Posterior cingulate gyrus (tissue), 11 donors: ENCODE data around the gene SBNO1.

ENCODE experiments used
- DNase-seq, 10 donors: peaks; one replicate each; pipeline versions ENCODE4 v3.0.0 to v3.0.0-alpha.2; 2020 to 2021; ENCODE audit warnings: mixed read lengths in 3 of 10
- intact Hi-C: fragments of 100-400 bp; cut with DNase I; formaldehyde crosslinking; loops from one replicate; pipeline ENCODE4 v1.15.1; 2023

Gene SBNO1

GRCh38 chr12:123282111-123282510 lies 82.5 kb downstream of the SBNO1 start:
- intact Hi-C loops = no loop called here
- peak in 1 of 10 donors; percentile 45 for DNase-seq

DNA sequence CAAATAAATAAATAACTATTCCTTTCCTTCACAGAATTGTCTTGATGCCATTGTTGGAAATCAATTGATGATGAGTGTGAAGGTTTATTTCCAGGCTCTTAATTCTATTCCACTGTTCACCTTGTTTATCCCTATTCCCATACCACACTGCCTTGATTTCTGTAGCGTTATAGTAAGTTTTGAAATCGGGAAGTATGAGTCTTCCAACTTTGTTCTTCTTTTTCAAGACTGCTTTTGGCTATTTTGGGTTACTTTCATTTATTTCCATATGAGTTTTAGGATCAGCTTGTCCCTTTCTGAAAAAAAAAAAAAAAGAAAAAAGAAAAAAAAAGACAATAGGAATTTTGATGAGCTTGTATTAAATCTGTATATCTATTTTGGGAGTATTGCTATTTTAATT lies 83.7 kb downstream of the SBNO1 start:
- intact Hi-C loops = no loop called here
- no peak for DNase-seq

- DNase-seq = peak in 1 of 10 donors; percentile 0
- intact Hi-C loops = no loop called here
Measured at GRCh38 chr12:123278101-123278627, 86.5 kb downstream of the SBNO1 start.

GRCh38 chr12:123273166-123273565 lies 91.5 kb downstream of the SBNO1 start:
- DNase-seq = no peak
- intact Hi-C loops = no loop called here

- DNase-seq = peak; percentile 63 to 96 (median 76)
- intact Hi-C loops = loop anchor here (1.0 kb wide), 2 partner anchors 93 to 313 kb away; partner anchors contain the start of genes SBNO1 and TMED2
Measured at GRCh38 chr12:123271001-123271668, 93.5 kb downstream of the SBNO1 start.

DNA sequence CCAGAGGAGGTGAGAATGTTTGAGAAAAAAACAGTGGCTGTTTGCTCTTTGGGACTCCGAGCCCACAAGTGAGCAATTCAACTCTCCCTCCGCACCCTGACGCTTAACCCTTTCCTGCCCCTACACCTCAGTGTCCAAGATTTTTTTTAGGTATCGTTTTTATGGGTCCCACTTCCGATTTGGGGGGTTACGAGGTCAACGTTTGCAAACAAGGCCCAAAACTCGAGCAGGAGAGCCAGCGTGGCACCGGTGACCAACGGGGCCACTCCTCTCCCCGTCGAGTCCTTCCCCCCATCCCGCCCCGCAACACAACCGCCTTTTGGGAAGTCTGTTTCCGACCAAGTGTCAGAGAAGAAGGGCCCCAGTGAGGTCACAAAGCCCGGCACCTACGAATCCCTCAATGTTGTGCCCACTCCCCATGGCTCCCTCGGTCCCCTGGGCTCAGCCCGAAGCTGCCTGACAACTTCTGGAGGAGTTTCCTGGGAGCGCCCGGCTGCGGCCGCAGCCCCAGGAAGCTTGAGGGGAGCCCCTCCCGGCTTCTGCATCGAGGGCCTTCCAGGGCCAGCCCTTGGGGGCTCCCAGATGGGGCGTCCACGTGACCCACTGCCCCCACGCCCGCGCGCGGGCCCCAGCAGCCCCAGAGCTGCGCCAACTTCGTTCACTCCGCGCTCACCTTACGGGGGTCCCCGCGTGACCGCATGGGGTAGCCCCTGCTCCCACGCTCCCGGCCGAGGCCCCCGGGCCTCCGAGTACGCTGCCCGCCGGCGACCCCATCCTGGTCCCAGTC lies 94.2 kb downstream of the SBNO1 start:
- DNase-seq = peak in 3 of 10 donors; percentile 61 to 88 (median 70)

GRCh38 chr12:123269896-123270213 lies 94.8 kb downstream of the SBNO1 start:
- peak in 2 of 10 donors; percentile 76 to 81 for DNase-seq
- intact Hi-C loops = loop anchor here (2.0 kb wide), 1 partner anchor 37 kb away; the partner anchor contains the start of genes MPHOSPH9 and MTRFR

More for the DNA sequence above, 94.2 kb downstream of the SBNO1 start:
- intact Hi-C loops = no loop called here

- intact Hi-C loops = loop anchor here (2.0 kb wide), 1 partner anchor 37 kb away; the partner anchor contains the start of genes MPHOSPH9 and MTRFR
- peak; percentile 75 to 97 (median 82) for DNase-seq
Measured at GRCh38 chr12:123269395-123269892, 95.2 kb downstream of the SBNO1 start.

- peak in 6 of 10 donors; percentile 22 to 87 (median 63) for DNase-seq
Measured at GRCh38 chr12:123268850-123269249, 95.8 kb downstream of the SBNO1 start.

GRCh38 chr12:123267991-123268843 lies 96.4 kb downstream of the SBNO1 start:
- intact Hi-C loops = loop anchor here (2.0 kb wide), 1 partner anchor 35 kb away; the partner anchor contains the start of genes MPHOSPH9 and MTRFR
- peak; percentile 62 to 96 (median 79) for DNase-seq

More at GRCh38 chr12:123268850-123269249, 95.8 kb downstream of the SBNO1 start:
- intact Hi-C loops = loop anchor here (2.0 kb wide), 1 partner anchor 36 kb away; the partner anchor contains the start of genes MPHOSPH9 and MTRFR

GRCh38 chr12:123267335-123267920 lies 97.2 kb downstream of the SBNO1 start:
- intact Hi-C loops = no loop called here
- DNase-seq = peak in 2 of 10 donors; percentile 52 to 69

DNA sequence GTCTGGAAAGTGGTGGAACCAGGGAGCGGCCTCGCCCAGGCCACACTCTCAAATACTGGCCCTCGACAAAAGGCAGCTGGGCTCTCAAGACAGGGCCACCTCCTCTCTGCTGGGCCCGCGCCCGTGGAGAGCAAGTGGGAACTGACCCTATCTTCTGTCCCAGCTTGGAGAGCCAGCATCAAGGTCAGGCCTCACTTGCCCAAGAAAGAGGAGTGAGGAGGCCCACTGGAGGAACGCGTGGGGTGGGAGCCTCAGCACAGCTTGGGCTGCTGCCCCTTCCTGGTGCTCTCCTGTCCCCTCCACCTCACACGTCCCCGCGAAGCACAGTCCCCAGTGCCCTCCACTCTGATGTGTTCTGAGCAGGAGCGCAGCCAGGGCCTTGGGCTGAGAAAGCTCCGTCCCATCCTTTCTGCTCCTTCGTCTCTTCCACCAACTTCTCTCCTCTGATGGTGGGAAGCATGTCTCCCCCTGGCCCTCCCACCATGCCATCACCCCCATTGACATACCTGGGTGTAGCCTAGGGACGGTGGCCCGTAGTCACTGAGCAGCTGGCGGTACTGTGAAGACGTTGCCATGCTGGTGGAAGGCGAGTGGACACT lies 97.9 kb downstream of the SBNO1 start:
- peak in 1 of 10 donors; percentile 57 for DNase-seq
- intact Hi-C loops = no loop called here

DNA sequence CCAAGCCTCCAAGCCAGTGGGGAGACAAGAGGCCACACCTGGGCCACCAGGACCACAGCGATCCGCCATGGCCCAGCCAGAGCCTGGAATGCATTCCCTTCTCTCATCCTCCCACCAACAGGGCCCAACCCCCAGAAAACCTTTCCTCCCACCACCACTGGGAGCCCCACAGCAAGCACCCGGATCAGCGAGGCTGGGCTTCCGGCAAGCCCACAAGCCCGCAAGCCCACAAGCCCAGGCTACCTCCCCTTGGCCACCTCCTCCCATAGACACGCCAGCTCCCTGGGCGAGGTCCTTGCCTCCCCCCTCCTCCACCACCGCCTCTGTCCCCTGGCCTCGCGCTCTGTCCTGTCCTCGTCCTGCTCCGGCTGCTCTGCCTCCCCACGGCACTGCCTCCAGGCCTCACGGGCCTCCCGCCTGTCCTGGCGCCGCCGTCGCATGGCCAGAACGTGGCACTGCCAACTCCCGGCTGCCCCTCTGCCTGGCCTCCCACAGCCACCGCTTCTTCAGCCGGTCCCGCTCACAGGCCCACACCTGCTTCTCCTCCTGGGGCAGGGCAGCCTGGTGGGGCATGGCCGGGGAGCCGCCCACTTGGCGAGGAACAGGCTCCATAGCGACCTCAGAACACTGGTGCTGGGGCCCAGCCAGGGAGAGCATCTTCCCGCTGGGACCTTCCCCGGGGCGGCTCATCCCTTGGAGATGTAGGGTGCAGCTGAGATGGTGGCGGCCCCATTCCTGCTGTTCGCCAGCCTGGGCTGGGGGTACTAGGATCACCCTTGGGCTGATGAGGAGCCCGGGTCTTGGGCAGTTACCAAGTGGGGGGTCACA lies 98.6 kb downstream of the SBNO1 start:
- peak in 2 of 10 donors; percentile 83 for DNase-seq
- intact Hi-C loops = no loop called here

- peak in 3 of 10 donors; percentile 41 to 81 (median 74) for DNase-seq
Measured at GRCh38 chr12:123264642-123265041, 100.0 kb downstream of the SBNO1 start.

DNA sequence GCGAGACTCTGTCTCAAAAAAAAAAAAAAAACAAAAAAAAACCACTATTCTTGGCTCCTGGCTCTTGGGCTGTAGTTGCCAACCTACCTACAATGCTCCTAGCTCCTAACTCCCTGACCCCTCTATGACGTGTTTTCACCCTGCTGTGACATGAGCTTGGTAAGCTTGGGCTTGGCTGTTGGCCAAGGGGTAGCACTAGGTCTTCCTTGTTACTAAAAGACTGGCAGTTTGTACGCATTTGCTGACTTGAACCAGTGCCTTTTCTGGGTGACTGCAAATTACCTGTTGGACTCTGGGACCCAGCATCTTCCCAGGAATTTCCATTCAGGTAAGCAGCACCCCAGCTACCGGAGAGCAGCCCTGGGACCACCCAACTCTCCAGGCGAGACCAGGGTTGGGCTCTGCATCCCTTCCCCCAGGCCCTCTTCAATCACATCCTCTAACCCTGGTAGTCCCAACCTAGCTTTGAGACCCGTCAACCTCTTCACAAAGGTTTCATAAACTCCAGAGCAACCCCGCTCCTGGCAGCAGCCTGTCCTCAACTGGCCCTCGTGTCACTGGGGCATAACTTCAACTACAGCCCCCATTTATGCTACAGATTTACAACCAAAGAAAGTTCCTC lies 101.3 kb downstream of the SBNO1 start:
- intact Hi-C loops = no loop called here
- peak in 2 of 10 donors; percentile 20 to 27 for DNase-seq

More at GRCh38 chr12:123264642-123265041, 100.0 kb downstream of the SBNO1 start:
- intact Hi-C loops = no loop called here

DNA sequence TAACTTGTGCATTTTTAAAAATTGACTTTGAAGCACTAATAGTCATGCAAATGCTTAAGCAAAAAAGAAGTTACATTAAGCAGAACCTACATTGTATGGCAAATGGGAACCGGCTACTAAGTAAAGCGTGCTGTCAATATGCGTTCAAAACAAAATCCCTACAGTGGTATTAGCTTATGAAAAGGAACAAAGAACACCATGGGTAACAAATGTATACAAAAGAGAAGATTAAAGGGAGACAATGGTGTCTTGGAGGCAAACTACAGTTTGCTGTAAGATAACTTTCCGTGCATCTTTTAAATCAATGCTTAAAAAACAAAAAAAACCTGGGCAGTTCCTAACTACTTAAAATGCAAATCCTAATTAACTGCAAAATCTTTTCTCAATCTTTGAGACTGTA lies 103.5 kb downstream of the SBNO1 start:
- intact Hi-C loops = no loop called here
- no peak for DNase-seq

DNA sequence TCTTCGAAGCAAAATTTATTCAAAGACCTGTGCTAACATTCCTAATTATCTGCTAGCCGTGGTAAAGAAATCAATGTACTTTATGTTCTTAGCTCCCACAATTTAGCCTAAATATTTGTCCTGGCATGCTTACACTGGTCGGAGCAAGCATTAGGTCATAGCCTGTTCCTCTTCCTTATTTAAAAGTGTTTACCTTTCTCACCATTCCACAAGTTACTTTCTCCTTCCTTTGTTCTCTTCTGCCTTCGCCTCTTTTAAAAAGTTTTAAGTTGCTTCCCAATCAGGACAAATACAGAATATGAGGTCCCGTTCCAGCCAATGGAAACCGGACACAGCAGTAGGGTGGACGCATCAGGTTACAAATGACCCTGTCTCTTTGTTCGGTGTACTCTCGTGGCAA lies 104.6 kb downstream of the SBNO1 start:
- DNase-seq = no peak
- intact Hi-C loops = no loop called here

DNA sequence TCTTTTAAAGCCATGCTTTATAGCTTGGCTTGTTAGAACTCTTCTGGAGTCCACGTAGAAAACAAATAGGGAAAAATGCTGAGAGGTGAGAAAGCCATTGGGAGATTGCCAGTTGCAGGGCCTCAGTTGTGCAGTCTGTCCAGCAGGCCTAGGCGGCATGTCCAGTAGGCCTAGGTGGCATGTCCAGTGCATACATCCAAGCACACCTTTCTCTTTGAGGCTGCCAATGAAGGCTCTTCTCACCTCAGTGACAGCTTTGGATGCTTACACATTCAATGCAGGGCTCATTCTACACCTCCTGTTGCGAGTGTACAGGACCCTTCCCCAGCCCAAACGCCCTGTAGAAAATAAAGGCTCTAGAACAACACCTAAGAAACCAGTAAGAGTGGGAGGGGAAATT lies 106.1 kb downstream of the SBNO1 start:
- intact Hi-C loops = no loop called here
- peak in 1 of 10 donors; percentile 52 for DNase-seq
